Mucosa of stomach (tissue), 1 donor: ENCODE measurements around the gene RGS6.

ENCODE experiments used
- H3K27me3 ChIP-seq: one replicate; pipeline ENCODE4 v1.7.0; 2013; ENCODE audit warnings: mild to moderate bottlenecking, low read length; ENCODE audit not compliant: control insufficient read depth, insufficient read depth
- H3K36me3 ChIP-seq: one replicate; pipeline ENCODE4 v1.7.0; 2013; ENCODE audit warnings: low read length; ENCODE audit not compliant: control insufficient read depth, insufficient read depth
- H3K4me1 ChIP-seq: one replicate; pipeline ENCODE4 v1.7.0; 2013; ENCODE audit warnings: mild to moderate bottlenecking, low read length; ENCODE audit not compliant: control insufficient read depth, insufficient read depth
- H3K4me3 ChIP-seq: one replicate; pipeline ENCODE4 v1.7.0; 2013; ENCODE audit warnings: low read length
- H3K9ac ChIP-seq: one replicate; pipeline ENCODE4 v1.7.0; 2013; ENCODE audit warnings: mild to moderate bottlenecking, low read length, moderate library complexity
- H3K9me3 ChIP-seq: one replicate; pipeline ENCODE4 v1.7.0; 2013; ENCODE audit warnings: mild to moderate bottlenecking, low read length, moderate library complexity; ENCODE audit not compliant: control insufficient read depth
- donor health status: Pancreatic carcinoma.

Gene RGS6

DNA sequence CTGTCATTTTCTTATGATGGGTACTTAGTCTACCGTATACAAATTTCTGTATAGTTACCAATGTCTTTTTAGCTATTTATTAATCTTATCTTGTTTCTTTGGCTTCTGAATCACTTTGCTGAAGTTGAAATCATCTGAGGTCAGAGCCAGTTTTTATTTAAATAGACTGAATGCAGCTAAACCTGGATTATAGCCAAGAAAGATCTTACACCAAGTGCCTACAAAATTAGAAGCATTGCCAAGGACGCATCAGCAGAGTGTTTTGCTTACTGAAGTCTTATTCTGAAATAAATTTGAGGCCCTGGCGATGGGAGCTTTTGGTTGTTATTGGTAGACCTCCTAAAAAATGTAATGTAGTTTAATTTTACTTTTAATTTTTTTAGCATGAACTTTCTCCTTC lies 128.2 kb downstream of the RGS6 start:
- H3K27me3 ChIP-seq, result no peaks in the 10 kb centered on the region
- H3K9me3 ChIP-seq, result no peaks in the 10 kb centered on the region
- no peaks in the 10 kb centered on the region for H3K36me3 ChIP-seq
- no peak overlapping the region for H3K9ac ChIP-seq
- no peaks in the 10 kb centered on the region for H3K4me1 ChIP-seq
- no peak overlapping the region for H3K4me3 ChIP-seq

DNA sequence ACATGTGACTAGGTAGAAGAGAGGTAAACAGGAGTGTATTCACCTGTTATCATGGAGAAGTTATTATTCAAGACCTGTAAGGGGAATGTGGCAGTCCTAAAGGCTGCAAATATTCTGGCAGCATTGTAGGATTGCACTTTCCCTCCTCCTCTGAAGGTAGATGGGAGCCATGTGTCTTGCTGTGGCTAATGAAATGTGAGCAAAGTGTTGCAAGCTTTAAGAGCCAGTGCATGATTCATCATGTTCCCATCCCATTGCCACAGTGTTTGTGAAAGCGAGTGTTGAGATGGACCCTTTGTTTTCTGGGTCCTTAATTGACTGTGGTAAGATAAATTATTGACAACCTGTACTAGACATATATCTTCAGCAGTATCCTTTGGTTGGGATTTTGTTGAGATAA lies 128.7 kb downstream of the RGS6 start:
- H3K27me3 ChIP-seq, result no peaks in the 10 kb centered on the region
- H3K4me1 ChIP-seq, result no peaks in the 10 kb centered on the region
- H3K4me3 ChIP-seq, result no peak overlapping the region
- H3K9ac ChIP-seq, result no peak overlapping the region
- H3K36me3 ChIP-seq, result no peaks in the 10 kb centered on the region
- H3K9me3 ChIP-seq, result no peaks in the 10 kb centered on the region

DNA sequence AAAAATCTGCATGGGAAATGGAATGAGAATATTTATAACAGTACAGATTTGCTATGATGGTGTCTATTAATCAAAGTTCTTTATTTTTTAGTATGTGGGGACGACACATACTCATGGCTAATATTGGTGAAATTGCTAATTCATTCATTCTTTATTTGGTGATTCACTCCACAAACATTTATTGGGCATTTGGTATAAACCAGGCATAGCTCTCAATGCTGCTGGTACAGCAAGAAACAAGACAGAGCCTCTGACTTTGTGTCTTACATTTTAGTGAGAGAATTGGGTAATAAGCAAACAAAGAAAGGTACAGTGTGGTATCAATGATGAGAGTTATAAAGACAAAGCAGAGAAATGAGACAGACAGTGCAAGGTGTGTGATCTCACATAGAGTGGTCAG lies 129.5 kb downstream of the RGS6 start:
- Histone ChIP-seq H3K9ac (no peak overlapping the region), H3K9me3 (no peaks in the 10 kb centered on the region), H3K4me1 (no peaks in the 10 kb centered on the region), H3K36me3 (no peaks in the 10 kb centered on the region), H3K4me3 (no peak overlapping the region), H3K27me3 (no peaks in the 10 kb centered on the region)

DNA sequence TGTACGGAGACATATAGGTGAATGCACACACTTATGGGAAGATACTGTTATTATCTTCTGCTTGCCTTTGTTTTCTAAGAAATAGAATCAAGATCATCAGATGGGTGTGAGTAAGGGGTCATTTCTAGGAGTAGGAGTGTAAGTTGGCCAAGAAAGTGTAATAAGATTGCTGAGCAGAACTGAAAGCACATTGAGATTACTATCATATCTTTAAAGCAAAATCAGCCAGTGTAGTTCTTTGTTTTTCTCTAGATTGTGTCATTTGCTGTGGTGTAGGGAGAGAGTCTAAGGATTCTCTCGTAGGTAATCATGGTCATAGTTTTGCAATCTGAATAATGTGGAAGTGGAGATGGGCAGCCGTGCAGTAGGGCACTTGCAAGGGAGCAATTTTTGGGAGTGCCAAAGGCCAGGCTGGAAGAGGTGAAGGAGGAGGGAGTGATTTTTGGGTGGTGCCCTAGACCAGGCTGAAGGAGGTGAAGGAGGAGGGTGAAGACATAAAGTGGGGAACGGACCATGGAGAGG lies 131.6 kb downstream of the RGS6 start:
- H3K27me3 ChIP-seq, result no peaks in the 10 kb centered on the region
- no peak overlapping the region for H3K9ac ChIP-seq
- H3K36me3 ChIP-seq, result no peaks in the 10 kb centered on the region
- H3K9me3 ChIP-seq, result no peaks in the 10 kb centered on the region
- no peaks in the 10 kb centered on the region for H3K4me1 ChIP-seq
- no peak overlapping the region for H3K4me3 ChIP-seq

DNA sequence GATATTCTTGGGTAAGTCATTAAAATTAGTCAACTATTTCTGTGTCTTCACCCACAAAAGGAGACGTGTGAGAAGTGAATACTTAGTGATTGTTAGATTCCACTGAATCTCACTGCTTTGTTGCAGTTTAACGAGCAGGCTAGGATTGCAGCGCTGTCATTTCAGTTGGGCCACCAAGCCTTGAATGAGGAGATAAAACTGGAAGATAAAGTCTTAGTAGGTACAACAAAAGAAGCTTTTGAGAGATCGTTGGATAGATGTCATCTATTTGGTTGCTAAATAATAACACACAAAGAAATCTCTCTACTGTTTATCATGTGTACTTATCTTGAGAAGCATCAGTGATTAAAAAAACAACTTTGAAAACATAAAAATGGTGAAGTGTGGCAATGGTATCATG lies 132.3 kb downstream of the RGS6 start:
- no peaks in the 10 kb centered on the region for H3K36me3 ChIP-seq
- no peak overlapping the region for H3K4me3 ChIP-seq

DNA sequence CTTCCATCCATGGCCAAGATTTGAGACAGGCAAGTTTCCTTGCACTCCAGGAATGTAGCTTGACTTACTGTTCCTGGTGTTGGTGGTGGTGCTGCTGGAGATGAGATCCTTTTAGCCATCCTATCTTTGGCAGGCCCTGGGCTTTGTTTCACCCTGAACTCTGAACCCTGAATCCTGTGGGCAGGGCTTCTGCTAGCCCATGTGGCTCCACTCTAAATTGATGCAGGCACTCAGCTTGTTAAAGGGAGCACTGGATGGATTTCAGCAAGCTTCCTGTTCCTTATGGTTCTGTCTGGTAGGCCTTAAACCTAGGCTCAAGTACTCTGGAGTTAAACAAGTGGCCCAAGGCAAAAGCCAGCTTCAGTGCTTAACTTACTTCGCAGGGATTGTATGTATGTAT lies 138.2 kb downstream of the RGS6 start:
- Histone ChIP-seq H3K9ac (no peak overlapping the region), H3K4me3 (no peak overlapping the region), H3K27me3 (no peaks in the 10 kb centered on the region), H3K36me3 (no peaks in the 10 kb centered on the region), H3K9me3 (no peaks in the 10 kb centered on the region), H3K4me1 (no peaks in the 10 kb centered on the region)

More for the DNA sequence above, 132.3 kb downstream of the RGS6 start:
- no peaks in the 10 kb centered on the region for H3K4me1 ChIP-seq
- no peak overlapping the region for H3K9ac ChIP-seq
- no peaks in the 10 kb centered on the region for H3K27me3 ChIP-seq
- no peaks in the 10 kb centered on the region for H3K9me3 ChIP-seq

DNA sequence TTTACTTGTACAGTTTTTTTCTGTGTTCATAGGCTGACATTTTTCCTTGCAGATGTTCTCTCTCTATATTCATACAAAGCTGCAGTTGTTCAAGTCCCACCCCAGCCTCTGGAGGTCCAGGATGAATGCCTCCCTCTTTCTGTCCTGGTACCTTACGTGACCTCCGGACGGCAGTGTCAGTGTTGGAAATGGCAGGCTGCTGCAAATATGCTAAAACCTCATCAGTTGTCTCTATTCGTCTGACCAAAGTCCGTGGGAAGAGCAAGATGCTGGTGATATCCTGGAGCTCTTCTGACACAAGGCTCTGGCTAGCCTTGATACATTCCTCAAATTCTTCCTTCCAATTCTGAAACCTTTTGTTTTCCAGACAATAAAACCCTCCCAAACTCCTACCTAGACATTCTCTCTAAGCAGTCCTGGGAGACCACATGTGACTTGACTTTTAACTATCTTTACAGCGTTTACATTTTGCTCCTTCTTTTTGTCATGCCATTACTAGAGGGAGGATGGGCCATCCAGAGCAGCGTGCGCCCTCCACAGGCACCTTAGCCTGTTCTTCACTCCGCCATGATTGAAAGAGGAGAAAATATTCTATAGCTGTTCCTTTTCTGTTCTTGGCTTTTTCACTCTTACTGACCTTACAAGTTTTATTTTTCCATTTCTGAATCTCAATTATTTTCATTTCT lies 143.6 kb downstream of the RGS6 start:
- Histone ChIP-seq H3K4me3 (no peak overlapping the region), H3K9me3 (no peaks in the 10 kb centered on the region), H3K4me1 (no peaks in the 10 kb centered on the region), H3K9ac (no peak overlapping the region), H3K27me3 (no peaks in the 10 kb centered on the region), H3K36me3 (no peaks in the 10 kb centered on the region)

DNA sequence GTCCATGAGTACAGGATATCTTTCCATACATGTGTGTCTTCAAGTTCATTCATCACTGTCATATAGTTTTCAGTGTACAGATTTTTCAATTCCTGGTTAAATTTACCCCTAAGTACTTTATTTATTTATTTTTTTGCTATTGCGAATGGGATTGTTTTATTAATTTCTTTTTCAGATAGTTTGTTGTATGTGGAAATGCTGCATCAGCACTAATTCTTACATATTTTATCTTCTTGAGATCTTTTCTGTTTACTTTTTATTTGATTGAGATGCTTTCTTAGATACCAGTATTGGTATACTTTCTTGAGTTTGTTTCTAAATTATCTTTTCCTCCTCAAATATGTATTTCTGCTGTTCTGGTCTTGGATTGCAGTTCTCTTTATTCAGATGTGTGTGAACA lies 148.9 kb downstream of the RGS6 start:
- H3K9ac ChIP-seq, result no peak overlapping the region
- H3K27me3 ChIP-seq, result no peaks in the 10 kb centered on the region
- H3K9me3 ChIP-seq, result no peaks in the 10 kb centered on the region
- H3K4me1 ChIP-seq, result no peaks in the 10 kb centered on the region
- H3K36me3 ChIP-seq, result no peaks in the 10 kb centered on the region
- no peak overlapping the region for H3K4me3 ChIP-seq

DNA sequence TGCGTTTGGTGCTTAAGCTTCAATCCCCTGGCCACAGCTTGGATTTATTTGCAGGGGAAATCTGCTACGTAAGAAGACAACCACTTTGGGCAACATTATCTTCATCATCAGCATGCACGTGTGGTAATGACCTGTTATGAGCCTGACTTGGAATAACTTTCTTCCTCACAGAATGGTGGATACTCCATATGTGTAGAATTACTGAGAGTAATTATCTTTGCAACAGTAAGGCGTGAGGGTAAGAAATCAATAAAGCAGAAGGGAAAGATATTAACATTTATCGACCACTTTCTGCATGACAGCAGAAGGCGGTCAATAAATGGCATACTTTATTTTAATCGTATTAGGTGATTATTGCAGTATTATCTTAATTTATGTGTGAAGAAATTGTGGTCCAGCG lies 152.7 kb downstream of the RGS6 start:
- H3K27me3 ChIP-seq, result no peaks in the 10 kb centered on the region
- H3K36me3 ChIP-seq, result no peaks in the 10 kb centered on the region
- H3K4me1 ChIP-seq, result no peaks in the 10 kb centered on the region
- no peak overlapping the region for H3K4me3 ChIP-seq
- H3K9ac ChIP-seq, result no peak overlapping the region
- H3K9me3 ChIP-seq, result no peaks in the 10 kb centered on the region

DNA sequence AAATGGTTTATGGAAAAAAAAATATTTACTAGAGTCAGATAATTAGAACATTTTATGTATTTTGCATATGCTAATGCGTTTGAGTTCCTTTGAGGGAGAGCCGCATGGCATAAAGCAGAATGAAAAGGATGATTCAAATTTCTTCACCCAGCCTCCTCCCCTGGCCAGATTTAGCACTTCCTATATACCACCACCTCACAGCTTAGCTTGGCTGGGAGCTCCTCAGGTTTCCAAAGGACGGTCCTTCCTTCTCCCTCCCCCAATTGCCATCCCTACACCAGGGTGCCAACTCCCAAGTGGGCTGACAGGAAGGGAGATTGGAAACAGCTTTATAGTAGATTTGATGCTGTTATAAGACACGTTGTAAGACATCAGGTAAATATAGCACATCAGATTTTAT lies 157.4 kb downstream of the RGS6 start:
- Histone ChIP-seq H3K36me3 (no peaks in the 10 kb centered on the region), H3K4me3 (no peak overlapping the region), H3K9ac (no peak overlapping the region), H3K9me3 (no peaks in the 10 kb centered on the region), H3K27me3 (no peaks in the 10 kb centered on the region), H3K4me1 (no peaks in the 10 kb centered on the region)

DNA sequence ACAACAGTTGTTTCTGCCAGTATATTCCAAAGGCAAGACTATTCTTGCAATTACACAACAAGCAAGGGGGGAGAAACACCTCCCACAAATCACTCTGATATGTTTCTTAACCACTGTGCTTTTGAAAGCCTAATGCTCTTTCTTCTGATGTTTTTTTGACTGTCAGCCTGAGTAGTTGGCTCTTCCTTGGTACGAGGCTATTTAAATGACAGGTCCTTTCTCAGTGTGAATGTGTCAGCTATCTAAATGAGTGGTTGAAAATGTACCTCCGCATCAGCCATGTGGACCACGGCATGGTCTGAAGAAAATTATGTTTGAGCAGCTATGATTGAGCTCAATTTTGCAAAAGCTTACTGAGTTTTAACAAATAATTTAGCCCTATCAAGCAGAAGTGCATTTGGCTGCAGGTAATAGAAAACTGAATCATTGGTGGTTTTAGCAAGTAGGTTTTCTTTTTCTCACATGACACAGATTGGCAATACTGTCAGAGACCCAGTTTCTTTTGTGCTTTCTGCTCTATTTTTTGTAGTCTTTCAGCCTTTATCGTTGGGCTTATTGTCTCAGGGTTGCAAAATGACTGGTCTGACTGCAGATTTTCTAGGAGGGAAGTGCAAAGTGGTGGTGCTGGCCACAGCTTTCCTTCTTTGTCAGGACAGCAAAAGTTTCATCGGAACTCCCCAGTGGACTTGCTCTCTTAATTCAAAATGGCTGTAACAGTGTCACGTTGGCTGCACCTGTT lies 162.8 kb downstream of the RGS6 start:
- Histone ChIP-seq H3K9ac (no peak overlapping the region), H3K4me1 (no peaks in the 10 kb centered on the region), H3K27me3 (no peaks in the 10 kb centered on the region), H3K9me3 (no peaks in the 10 kb centered on the region), H3K36me3 (no peaks in the 10 kb centered on the region), H3K4me3 (no peak overlapping the region)

DNA sequence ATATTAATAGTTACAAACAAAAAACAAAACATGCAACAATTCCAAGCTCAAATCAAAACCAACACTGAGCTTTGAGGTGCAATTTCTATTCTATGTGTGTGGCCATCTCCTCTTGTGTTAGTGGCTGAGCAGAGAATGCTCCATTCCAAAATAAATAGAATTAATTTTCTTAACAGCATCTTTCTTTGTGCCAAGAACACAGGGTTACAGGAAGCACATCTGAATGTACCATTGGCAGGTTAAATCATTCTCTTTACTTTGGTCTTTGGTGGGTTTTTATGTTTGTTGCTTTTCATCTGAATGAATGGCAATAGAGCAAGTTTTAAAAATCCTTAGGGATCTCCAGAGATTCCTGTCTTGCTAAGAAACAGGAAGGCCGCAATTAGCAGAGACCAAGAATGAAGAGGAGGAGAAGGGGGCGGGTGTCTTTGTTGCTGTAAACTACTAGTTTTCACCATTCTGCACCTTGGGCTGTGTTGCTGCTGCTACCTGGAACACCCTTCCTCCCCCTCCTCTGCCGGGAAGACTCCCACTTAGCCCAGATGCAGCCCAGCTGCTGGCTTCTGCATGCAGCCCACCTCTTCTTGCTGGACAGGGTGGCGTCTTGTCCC lies 165.0 kb downstream of the RGS6 start:
- Histone ChIP-seq H3K27me3 (no peaks in the 10 kb centered on the region), H3K36me3 (no peaks in the 10 kb centered on the region), H3K4me3 (no peak overlapping the region), H3K9ac (no peak overlapping the region), H3K9me3 (no peaks in the 10 kb centered on the region), H3K4me1 (no peaks in the 10 kb centered on the region)
